Adrenal gland (tissue), 12 donors: ENCODE measurements around the gene UBE2E2. TPM values are rescaled to one million over a fixed set of nuclear protein-coding genes. Genes with fewer than 3 reads are reported as not detected.

Experiments used
- DNase-seq, 7 donors: peaks; one replicate each; pipeline ENCODE4 v3.0.0-alpha.2; 2019 to 2020
- H3K27ac ChIP-seq, 5 donors: fragments of 200-600 bp; sonication (generic) in 4 of 5; 1 replicate in 3 of 5; 2 replicates in 2 of 5; pipeline versions ENCODE4 v1.5.1 to v1.8.0; 2016 to 2020; ENCODE audit warnings: mild to moderate bottlenecking in 1 of 5
- H3K27me3 ChIP-seq: fragments of 200-600 bp; 2 replicates; pipeline ENCODE4 v1.8.0; 2021
- H3K36me3 ChIP-seq, 2 donors: fragments of 200-600 bp; replicated peaks in 1 of 2; 1 replicate in 1 of 2; 2 replicates in 1 of 2; pipeline versions ENCODE4 v1.5.1 to v1.8.0; 2018 to 2022
- H3K4me1 ChIP-seq, 2 donors: fragments of 200-600 bp; replicated peaks in 1 of 2; 1 replicate in 1 of 2; 2 replicates in 1 of 2; pipeline versions ENCODE4 v1.5.1 to v1.8.0; 2018 to 2021
- H3K4me3 ChIP-seq, 4 donors: fragments of 200-600 bp; sonication (generic) in 3 of 4; one replicate each; pipeline ENCODE4 v1.5.1; 2016 to 2018
- H3K9me3 ChIP-seq, 3 donors: fragments of 200-600 bp; sonication (generic) in 1 of 3; replicated peaks in 1 of 3; 1 replicate in 2 of 3; 2 replicates in 1 of 3; pipeline versions ENCODE4 v1.5.1 to v1.8.0; 2016 to 2021
- POLR2A ChIP-seq, 2 donors: fragments of 450-650 bp; IDR thresholded peaks; one replicate each; pipeline ENCODE4 v1.6.1; 2017; ENCODE audit warnings: antibody characterized with exemption in 2 of 2, mild to moderate bottlenecking in 2 of 2, moderate library complexity in 1 of 2
- WGBS, 4 donors: extraction: QIAGEN DNeasy Blood & Tissue Kit in 2 of 4; methylation state at CpG; one replicate each; pipeline versions ENCODE4 v1.1.5 to v1.1.7; 2013 to 2017; 5-methylcytosine and 5-hydroxymethylcytosine counted together
- intact Hi-C, 2 donors: fragments of 100-400 bp; cut with DNase I; formaldehyde crosslinking; loops; one replicate each; pipeline versions ENCODE4 v1.14.1 to v1.15.0; 2022 to 2023
- polyA plus RNA-seq, 3 donors: library from polyadenylated mRNA; stranded (reverse); fragments of 200-250 nt in 2 of 3; fragments of 350-450 nt in 1 of 3; fragmentation: Illumina TruSeq in 1 of 3; extraction: RNeasy Lipid Tissue Mini Kit (QIAGEN cat#74804) in 1 of 3; gene quantifications; one replicate each; pipeline ENCODE4 v1.2.3, GENCODE V29; 2013 to 2014
- small RNA-seq, 2 donors: library from RNA; depleted of rRNA; stranded (forward); fragments of <200 nt; gene quantifications; one replicate each; pipeline ENCODE3, GENCODE V24; 2016
- total RNA-seq, 9 donors: library from RNA; depleted of rRNA in 4 of 9; stranded (reverse); fragments of >200 nt in 4 of 9; fragments of 120-200 nt in 1 of 9; fragmentation: NEBNext Ultra II Directional in 1 of 9; extraction: Animal tissue kit (Norgen Biotek cat#: 25700) in 1 of 9; gene quantifications; one replicate each; pipeline versions ENCODE4 v1.1.0 to v1.2.4, GENCODE V29; 2013 to 2023
- TF ChIP-seq, protein P1 (sequence below), 6 experiments: fragments of 450-650 bp in 4 of 6; fragments of 200-600 bp in 2 of 6; sonication (generic) in 1 of 6; IDR thresholded peaks; 1 replicate in 5 of 6; 2 replicates in 1 of 6; pipeline versions ENCODE4 v1.5.1 to v1.8.0; 2016 to 2021; ENCODE audit warnings: antibody characterized with exemption in 6 of 6, mild to moderate bottlenecking in 2 of 6, moderate library complexity in 1 of 6
- donor health status: healthy with polysubstance abuse.
- donor health status: Bipolar disorder and iron deficiency.
- donor health status: DM: yes; HTN: yes; CAD: no.
- donor health status: DM: no; HTN: no; CAD: no.
- donor health status: DM: no; HTN: no; CAD: no.
- donor health status: DM: yes; HTN: yes; CAD: no.

Gene UBE2E2
- total and polyA plus RNA-seq, 12 donors = 9.3 to 29.6 (median 20.7) TPM

DNA sequence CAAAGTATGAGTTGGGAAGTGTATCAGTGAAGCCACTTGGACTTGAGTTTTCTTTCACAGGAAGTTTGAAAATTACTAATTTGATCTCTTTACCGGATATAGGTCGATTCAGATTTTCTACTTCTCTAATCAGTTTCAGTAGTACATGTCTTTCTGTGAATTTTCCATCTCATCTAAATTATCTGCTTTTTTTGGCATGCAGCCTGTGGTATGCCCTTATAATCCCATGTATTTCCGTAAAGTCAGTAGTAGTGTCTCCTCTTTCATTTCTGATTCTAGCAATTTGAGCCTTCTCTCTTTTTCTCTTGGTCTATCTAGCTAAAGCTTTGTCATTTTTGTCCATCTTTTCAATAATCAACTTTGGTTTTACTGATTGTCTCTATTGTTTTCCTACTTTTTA lies 434.2 kb downstream of the UBE2E2 start:
- TF ChIP-seq POLR2A (IDR thresholded peaks at IDR 0.05) = no peak
- TF ChIP-seq, protein P1, sequence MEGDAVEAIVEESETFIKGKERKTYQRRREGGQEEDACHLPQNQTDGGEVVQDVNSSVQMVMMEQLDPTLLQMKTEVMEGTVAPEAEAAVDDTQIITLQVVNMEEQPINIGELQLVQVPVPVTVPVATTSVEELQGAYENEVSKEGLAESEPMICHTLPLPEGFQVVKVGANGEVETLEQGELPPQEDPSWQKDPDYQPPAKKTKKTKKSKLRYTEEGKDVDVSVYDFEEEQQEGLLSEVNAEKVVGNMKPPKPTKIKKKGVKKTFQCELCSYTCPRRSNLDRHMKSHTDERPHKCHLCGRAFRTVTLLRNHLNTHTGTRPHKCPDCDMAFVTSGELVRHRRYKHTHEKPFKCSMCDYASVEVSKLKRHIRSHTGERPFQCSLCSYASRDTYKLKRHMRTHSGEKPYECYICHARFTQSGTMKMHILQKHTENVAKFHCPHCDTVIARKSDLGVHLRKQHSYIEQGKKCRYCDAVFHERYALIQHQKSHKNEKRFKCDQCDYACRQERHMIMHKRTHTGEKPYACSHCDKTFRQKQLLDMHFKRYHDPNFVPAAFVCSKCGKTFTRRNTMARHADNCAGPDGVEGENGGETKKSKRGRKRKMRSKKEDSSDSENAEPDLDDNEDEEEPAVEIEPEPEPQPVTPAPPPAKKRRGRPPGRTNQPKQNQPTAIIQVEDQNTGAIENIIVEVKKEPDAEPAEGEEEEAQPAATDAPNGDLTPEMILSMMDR (IDR thresholded peaks at IDR 0.05) = no peak
- DNase-seq = no peak
- no peaks in the 10 kb centered on the region for H3K36me3 ChIP-seq
- intact Hi-C loops = no loop called here
- no peak overlapping the region for H3K4me3 ChIP-seq
- 90 to 98% (median 95%) methylated on average over 3 of the region's 3 CpGs for WGBS, 4 donors
- no peaks in the 10 kb centered on the region for H3K4me1 ChIP-seq
- no peaks in the 10 kb centered on the region for H3K27me3 ChIP-seq
- no peak overlapping the region for H3K27ac ChIP-seq
- no peaks in the 10 kb centered on the region for H3K9me3 ChIP-seq

DNA sequence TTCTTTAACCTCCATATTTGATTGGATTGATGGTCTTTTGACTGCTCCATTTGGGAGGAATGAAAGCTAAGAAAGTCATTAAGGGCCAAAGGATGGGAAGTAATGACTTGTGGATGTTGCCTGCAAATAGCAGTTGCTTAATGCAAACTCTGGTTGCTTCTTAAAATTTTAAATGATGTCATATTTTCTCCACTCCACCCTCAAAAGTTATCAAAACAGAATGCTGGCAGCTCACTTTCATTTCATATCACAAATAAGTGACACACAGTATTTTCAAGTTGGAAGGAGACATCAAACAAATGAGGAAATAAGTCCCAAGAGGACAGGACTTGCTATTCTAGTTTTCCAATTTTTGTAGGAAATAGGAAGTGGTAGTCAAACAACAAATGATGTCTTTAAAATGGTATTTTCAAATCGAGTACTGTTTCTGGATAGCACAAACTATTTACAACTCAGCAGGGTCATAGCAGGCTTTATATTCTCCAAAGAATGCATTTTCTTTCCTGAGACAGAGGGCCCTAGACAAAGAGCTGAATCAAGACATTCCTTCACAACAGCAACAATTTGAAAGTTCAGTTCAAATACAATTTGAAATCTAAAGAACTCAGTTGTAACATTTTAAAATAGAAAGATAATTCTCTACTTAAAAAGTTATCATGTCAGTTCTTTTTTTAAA lies 437.5 kb downstream of the UBE2E2 start:
- no peak overlapping the region for H3K27ac ChIP-seq
- H3K4me1 ChIP-seq = no peaks in the 10 kb centered on the region
- H3K27me3 ChIP-seq = no peaks in the 10 kb centered on the region
- no peak overlapping the region for H3K4me3 ChIP-seq
- H3K36me3 ChIP-seq = no peaks in the 10 kb centered on the region
- no peak for TF ChIP-seq POLR2A (IDR thresholded peaks at IDR 0.05)
- TF ChIP-seq, protein P1 (IDR thresholded peaks at IDR 0.05) = no peak
- no peaks in the 10 kb centered on the region for H3K9me3 ChIP-seq
- no peak for DNase-seq
- intact Hi-C loops = no loop called here
- WGBS, 4 donors = 11 to 49% (median 34%) methylated on average over 1 of the region's 1 CpG

Small RNA genes within 50 kb of the gene (small RNA-seq; reads per million reads assigned to genes)
- gene AC121251.1 (0 reads per million in 2 donors), gene RF00019 (0 reads per million in 2 donors), gene RNU6-788P (0 reads per million in 2 donors), gene RNU6-922P (0 reads per million in 2 donors)
